Thyroid gland (tissue), 4 donors: ENCODE results near the gene AP3S2.

ENCODE experiments used
- CTCF ChIP-seq, 6 experiments: fragments of 200-600 bp in 3 of 6; fragments of 450-650 bp in 3 of 6; sonication (generic) in 3 of 6; IDR thresholded peaks; one replicate each; pipeline ENCODE4 v1.5.1; 2016 to 2019; ENCODE audit warnings: antibody characterized with exemption in 6 of 6, mild to moderate bottlenecking in 2 of 6, inconsistent platforms in 1 of 6, moderate library complexity in 1 of 6
- POLR2A ChIP-seq, 2 donors: fragments of 450-650 bp; IDR thresholded peaks; one replicate each; pipeline ENCODE4 v1.6.1; 2017; ENCODE audit warnings: antibody characterized with exemption in 2 of 2, mild to moderate bottlenecking in 2 of 2, moderate library complexity in 1 of 2

- TF ChIP-seq CTCF (IDR thresholded peaks at IDR 0.05) (no peak), POLR2A (IDR thresholded peaks at IDR 0.05) (no peak)
These were observed 54.5 kb downstream of the AP3S2 start for GRCh38 chr15:89839167-89839810.
